SK-N-SH (cell line): Measurements from ENCODE around the gene ANXA7.

Experiments used
- GATA2 ChIP-seq: sonication (generic); formaldehyde crosslinking; IDR thresholded peaks from 2 replicates; pipeline ENCODE4 v1.5.0; 2020; ENCODE audit warnings: mild to moderate bottlenecking, missing genetic modification reagents
- SMC3 ChIP-seq: IDR thresholded peaks from 2 replicates; pipeline ENCODE4 v1.6.1; 2012; ENCODE audit warnings: low read depth, low read length, improper control_type of control experiment

DNA sequence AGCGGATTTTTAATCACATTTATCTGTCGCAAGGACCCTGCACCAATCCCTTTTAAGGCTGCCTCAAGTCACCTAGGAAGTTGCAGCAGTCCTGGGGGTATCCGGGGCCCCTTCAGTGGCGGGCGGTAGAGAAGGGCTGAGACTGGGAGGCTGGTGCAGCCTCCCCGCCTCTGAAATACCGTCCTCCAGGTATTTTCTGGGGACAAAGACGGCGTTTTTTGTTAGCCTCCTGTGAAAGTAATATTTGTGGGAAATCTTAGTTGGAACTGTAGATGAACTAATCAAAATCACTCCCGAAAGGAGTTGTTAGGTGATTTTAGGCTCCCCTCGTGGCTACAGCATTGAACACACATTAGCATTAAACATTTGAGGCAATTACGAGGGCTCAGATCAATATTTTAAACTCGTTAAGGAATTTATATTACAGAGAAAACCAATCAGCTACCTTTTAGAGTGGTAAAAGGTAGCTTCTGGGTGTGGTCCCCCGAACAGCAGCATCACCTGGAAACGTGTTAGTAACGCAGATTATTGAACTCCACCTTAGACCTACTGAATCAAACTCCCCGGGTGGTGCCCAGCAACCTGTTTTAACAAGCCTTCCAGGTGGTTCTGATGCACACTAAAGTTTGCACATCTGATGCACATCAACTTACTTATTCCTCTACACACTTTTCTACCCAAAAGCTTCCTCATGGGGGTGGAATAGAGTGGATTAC lies 530 bp upstream of the ANXA7 start:
- TF ChIP-seq GATA2 (CRISPR knock-in tag) = no peak
- TF ChIP-seq SMC3 = no peak
